NB4 (cell line): ENCODE measurements around the gene CD52.

Source experiments
- DNase-seq: peaks from one replicate; pipeline ENCODE4 v3.0.0; 2010; ENCODE audit warnings: low read depth
- H3K4me3 ChIP-seq: one replicate; pipeline ENCODE4 v1.5.1; 2011; ENCODE audit warnings: mild to moderate bottlenecking, low read depth, low read length, moderate library complexity
- CTCF ChIP-seq: IDR thresholded peaks from one replicate; pipeline ENCODE4 v1.5.1; 2012; ENCODE audit warnings: low read depth, low read length
- MAX ChIP-seq: IDR thresholded peaks from 2 replicates; pipeline ENCODE4 v1.6.1; 2011; ENCODE audit warnings: low read depth, low read length
- MYC ChIP-seq: IDR thresholded peaks from 2 replicates; pipeline ENCODE4 v1.6.1; 2011; ENCODE audit warnings: low read depth, low read length
- POLR2A ChIP-seq: IDR thresholded peaks from 2 replicates; pipeline ENCODE4 v1.6.1; 2011; ENCODE audit warnings: mild to moderate bottlenecking; ENCODE audit not compliant: insufficient read length; ENCODE audit errors: extremely low read depth

CD52 gene

GRCh38 chr1:26283871-26284596 is 33.7 kb upstream of the CD52 start:
- H3K4me3 ChIP-seq: peak overlapping the region; percentile 16
- no peak for TF ChIP-seq POLR2A
- no peak for TF ChIP-seq MYC
- TF ChIP-seq MAX: no peak
- no peak for TF ChIP-seq CTCF
- DNase-seq: no peak

GRCh38 chr1:26284597-26285347 is 33.0 kb upstream of the CD52 start:
- H3K4me3 ChIP-seq: peak overlapping the region; percentile 16

GRCh38 chr1:26285366-26286063 is 32.2 kb upstream of the CD52 start:
- TF ChIP-seq POLR2A (no peak), MAX (no peak), CTCF (peak; percentile 17), MYC (no peak)
- peak; percentile 48 for DNase-seq
- H3K4me3 ChIP-seq: no peak overlapping the region

More at GRCh38 chr1:26284597-26285347, 33.0 kb upstream of the CD52 start:
- DNase-seq: peak; percentile 99
- TF ChIP-seq MAX: peak; percentile 97
- TF ChIP-seq POLR2A: no peak
- peak; percentile 97 for TF ChIP-seq MYC
- TF ChIP-seq CTCF: peak; percentile 67

GRCh38 chr1:26286064-26286416 is 31.7 kb upstream of the CD52 start:
- H3K4me3 ChIP-seq: no peak overlapping the region
- TF ChIP-seq POLR2A (no peak), MYC (no peak), CTCF (no peak), MAX (no peak)
- DNase-seq: no peak

- DNase-seq: peak; percentile 90
- H3K4me3 ChIP-seq: no peak overlapping the region
- TF ChIP-seq MYC (peak; percentile 45; the same call in 1 of the 2 replicates), CTCF (no peak)
Measured at GRCh38 chr1:26287033-26287711, 30.6 kb upstream of the CD52 start.
